Liver (tissue), 9 donors: ENCODE data around the gene NPW. TPM values are rescaled to one million over a fixed set of nuclear protein-coding genes. Genes with fewer than 3 reads are reported as not detected.

Source experiments
- DNase-seq: peaks from one replicate; pipeline ENCODE4 v3.0.0-alpha.2; 2017; ENCODE audit warnings: low spot score
- H3K27ac ChIP-seq, 2 donors: one replicate each; pipeline ENCODE4 v1.7.0; 2013; ENCODE audit warnings: inconsistent platforms in 2 of 2, low read length in 2 of 2, control low read depth in 1 of 2, low read depth in 1 of 2, mild to moderate bottlenecking in 1 of 2
- H3K27me3 ChIP-seq, 4 donors: one replicate each; pipeline versions ENCODE4 v1.6.1 to v1.7.0; 2013; ENCODE audit warnings: low read length in 3 of 4, inconsistent platforms in 1 of 4, mild to moderate bottlenecking in 1 of 4, moderate library complexity in 1 of 4; ENCODE audit not compliant: control insufficient read depth in 4 of 4, insufficient read depth in 4 of 4
- H3K36me3 ChIP-seq, 4 donors: one replicate each; pipeline versions ENCODE4 v1.6.1 to v1.7.0; 2013; ENCODE audit warnings: low read length in 3 of 4, mild to moderate bottlenecking in 3 of 4, low read depth in 1 of 4, moderate library complexity in 1 of 4; ENCODE audit not compliant: control insufficient read depth in 4 of 4, insufficient read depth in 3 of 4
- H3K4me1 ChIP-seq, 4 donors: one replicate each; pipeline versions ENCODE4 v1.6.1 to v1.7.0; 2013; ENCODE audit warnings: low read length in 3 of 4, mild to moderate bottlenecking in 3 of 4, moderate library complexity in 1 of 4; ENCODE audit not compliant: control insufficient read depth in 4 of 4, insufficient read depth in 4 of 4
- H3K4me3 ChIP-seq, 3 donors: one replicate each; pipeline versions ENCODE4 v1.6.1 to v1.7.0; 2013; ENCODE audit warnings: low read length in 3 of 3, control low read depth in 1 of 3, low read depth in 1 of 3, mild to moderate bottlenecking in 1 of 3
- H3K9ac ChIP-seq, 2 donors: one replicate each; pipeline ENCODE4 v1.7.0; 2013; ENCODE audit warnings: low read length in 2 of 2, mild to moderate bottlenecking in 2 of 2, moderate library complexity in 2 of 2, control low read depth in 1 of 2, low read depth in 1 of 2
- H3K9me3 ChIP-seq, 4 donors: one replicate each; pipeline versions ENCODE4 v1.6.1 to v1.7.0; 2013; ENCODE audit warnings: low read length in 3 of 4; ENCODE audit not compliant: control insufficient read depth in 4 of 4
- CTCF ChIP-seq: fragments of 150-350 bp; IDR thresholded peaks from 2 replicates; pipeline ENCODE4 v1.5.1; 2017; ENCODE audit warnings: improper control_type of control experiment, low read depth, low read length; ENCODE audit not compliant: missing input control
- EGR1 ChIP-seq, 2 donors: IDR thresholded peaks; 2 replicates each; pipeline ENCODE4 v1.6.1; 2016 to 2018; ENCODE audit warnings: antibody characterized with exemption in 2 of 2, low read depth in 2 of 2
- FOXA1 ChIP-seq: IDR thresholded peaks from 2 replicates; pipeline ENCODE4 v1.6.1; 2016; ENCODE audit warnings: antibody characterized with exemption
- FOXA2 ChIP-seq: IDR thresholded peaks from 2 replicates; pipeline ENCODE4 v1.6.1; 2016; ENCODE audit warnings: antibody characterized with exemption
- GABPA ChIP-seq, 2 donors: IDR thresholded peaks in 1 of 2; conservative IDR thresholded peaks in 1 of 2; 2 replicates each; pipeline ENCODE4 v1.6.1; 2016; ENCODE audit warnings: antibody characterized with exemption in 2 of 2, mild to moderate bottlenecking in 1 of 2, moderate library complexity in 1 of 2
- HNF4A ChIP-seq, 2 donors: conservative IDR thresholded peaks; 2 replicates each; pipeline ENCODE4 v1.6.1; 2016; ENCODE audit warnings: antibody characterized with exemption in 2 of 2, mild to moderate bottlenecking in 2 of 2
- HNF4G ChIP-seq: IDR thresholded peaks from 2 replicates; pipeline ENCODE4 v1.6.1; 2016; ENCODE audit warnings: antibody characterized with exemption
- JUND ChIP-seq, 2 donors: IDR thresholded peaks; 2 replicates each; pipeline ENCODE4 v1.6.1; 2016; ENCODE audit warnings: antibody characterized with exemption in 2 of 2
- MAX ChIP-seq: IDR thresholded peaks from 2 replicates; pipeline ENCODE4 v1.6.1; 2016; ENCODE audit warnings: antibody characterized with exemption
- RAD21 ChIP-seq, 2 donors: IDR thresholded peaks; 2 replicates each; pipeline ENCODE4 v1.6.1; 2016; ENCODE audit warnings: antibody characterized with exemption in 2 of 2, mild to moderate bottlenecking in 2 of 2
- REST ChIP-seq: IDR thresholded peaks from 2 replicates; pipeline ENCODE4 v1.6.1; 2016; ENCODE audit warnings: antibody characterized with exemption, mild to moderate bottlenecking
- RXRA ChIP-seq, 2 donors: IDR thresholded peaks; 2 replicates each; pipeline ENCODE4 v1.6.1; 2017 to 2018; ENCODE audit warnings: antibody characterized with exemption in 2 of 2, mild to moderate bottlenecking in 1 of 2
- SP1 ChIP-seq: IDR thresholded peaks from 2 replicates; pipeline ENCODE4 v1.6.1; 2018; ENCODE audit warnings: antibody characterized with exemption, mild to moderate bottlenecking
- YY1 ChIP-seq: IDR thresholded peaks from 2 replicates; pipeline ENCODE4 v1.6.1; 2016; ENCODE audit warnings: antibody characterized with exemption, mild to moderate bottlenecking
- ZBTB33 ChIP-seq: IDR thresholded peaks from 2 replicates; pipeline ENCODE4 v1.6.1; 2016; ENCODE audit warnings: antibody characterized with exemption
- WGBS: extraction: QIAGEN DNeasy Blood & Tissue Kit; methylation state at CpG from one replicate; pipeline ENCODE4 v1.1.7; 2013; 5-methylcytosine and 5-hydroxymethylcytosine counted together
- polyA plus RNA-seq, 2 donors: library from polyadenylated mRNA; stranded (reverse) in 1 of 2; unstranded in 1 of 2; fragments of 200-250 nt in 1 of 2; fragments of >200 nt in 1 of 2; fragmentation: Nextera tagmentation in 1 of 2; extraction: Ambion mirVana in 1 of 2; gene quantifications; one replicate each; pipeline versions ENCODE4 v1.2.1 to v1.2.3, GENCODE V29; 2013 to 2015
- total RNA-seq, 2 donors: library from RNA; depleted of rRNA; stranded (reverse); fragments of >200 nt; gene quantifications; one replicate each; pipeline ENCODE4 v1.2.3, GENCODE V29; 2014
- donor health status: healthy.
- donor health status: healthy.
- donor health status: healthy.
- donor health status: healthy.
- donor health status: healthy.

NPW gene
- total and polyA plus RNA-seq, 4 donors: 1.3 to 20.6 (median 9.1) TPM

- H3K9ac ChIP-seq: no peak overlapping the region
- no peak for DNase-seq
- no peak overlapping the region for H3K4me3 ChIP-seq
- H3K4me1 ChIP-seq: peaks cover 2 to 29% (median 17%) of the 10 kb centered on the region in 4 donors
- WGBS: 54% methylated on average over 2 of the region's 2 CpGs
- H3K9me3 ChIP-seq: no peaks in the 10 kb centered on the region
- H3K36me3 ChIP-seq: peaks cover under 1 to 22% (median 9%) of the 10 kb centered on the region in 4 donors
- TF ChIP-seq MAX (no peak), SP1 (peak; percentile 38), JUND (IDR thresholded peaks at IDR 0.05) (no peak), RXRA (IDR thresholded peaks at IDR 0.05) (peak in 1 of 2 donors; percentile 38), HNF4A (conservative IDR thresholded peaks at IDR 0.05) (peak in 1 of 2 donors; percentile 45), EGR1 (IDR thresholded peaks at IDR 0.05; ENCODE audit: low read depth in 2 of 2) (no peak), FOXA1 (peak; percentile 96), FOXA2 (peak; percentile 95)
- H3K27ac ChIP-seq: no peak overlapping the region
- peaks cover 0 to 9% (median 4%) of the 10 kb centered on the region in 4 donors for H3K27me3 ChIP-seq
These were observed 25.9 kb upstream of the NPW start for GRCh38 chr16:1993731-1994131.

GRCh38 chr16:1997494-1998359, 21.9 kb upstream of the NPW start:
- DNase-seq: no peak
- no peak overlapping the region for H3K4me3 ChIP-seq
- no peak for TF ChIP-seq HNF4A (conservative IDR thresholded peaks at IDR 0.05)
- no peak for TF ChIP-seq YY1
- no peak for TF ChIP-seq RAD21 (IDR thresholded peaks at IDR 0.05)
- no peak for TF ChIP-seq HNF4G
- TF ChIP-seq JUND (IDR thresholded peaks at IDR 0.05): no peak
- TF ChIP-seq RXRA (IDR thresholded peaks at IDR 0.05): no peak
- no peak for TF ChIP-seq MAX
- TF ChIP-seq ZBTB33: no peak
- H3K27me3 ChIP-seq: no peaks in the 10 kb centered on the region
- no peak overlapping the region for H3K9ac ChIP-seq
- 89% methylated on average over 26 of the region's 26 CpGs for WGBS
- H3K9me3 ChIP-seq: no peaks in the 10 kb centered on the region
- peaks cover 24 to 60% (median 28%) of the 10 kb centered on the region in 4 donors for H3K36me3 ChIP-seq
- H3K4me1 ChIP-seq: peaks cover 0 to 6% (median 1%) of the 10 kb centered on the region in 4 donors
- no peak overlapping the region for H3K27ac ChIP-seq

GRCh38 chr16:1998360-1998835, 21.2 kb upstream of the NPW start:
- H3K4me3 ChIP-seq: no peak overlapping the region
- no peak for TF ChIP-seq HNF4G
- no peak for TF ChIP-seq HNF4A (conservative IDR thresholded peaks at IDR 0.05)
- no peak for TF ChIP-seq GABPA (IDR thresholded peaks at IDR 0.05 in 1 of 2, conservative IDR thresholded peaks at IDR 0.05 in 1 of 2)
- TF ChIP-seq REST: no peak
- no peak for TF ChIP-seq FOXA2
- no peak for TF ChIP-seq ZBTB33
- no peak for TF ChIP-seq EGR1 (IDR thresholded peaks at IDR 0.05; ENCODE audit: low read depth in 2 of 2)
- no peak for TF ChIP-seq CTCF
- peaks cover 0 to 6% (median 1%) of the 10 kb centered on the region in 4 donors for H3K4me1 ChIP-seq
- no peak overlapping the region for H3K9ac ChIP-seq
- DNase-seq: no peak
- 95% methylated on average over 27 of the region's 27 CpGs for WGBS
- no peak overlapping the region for H3K27ac ChIP-seq
- H3K9me3 ChIP-seq: no peaks in the 10 kb centered on the region
- H3K36me3 ChIP-seq: peaks cover 24 to 66% (median 28%) of the 10 kb centered on the region in 4 donors
- no peaks in the 10 kb centered on the region for H3K27me3 ChIP-seq
